Ishikawa (cell line): Measurements from ENCODE around the gene CRNKL1.

Experiments used
- CEBPB ChIP-seq: IDR thresholded peaks from 2 replicates; pipeline ENCODE4 v1.6.1; 2012
- CREB1 ChIP-seq: IDR thresholded peaks from 2 replicates; pipeline ENCODE4 v1.6.1; 2012; ENCODE audit warnings: low read depth
- EGR1 ChIP-seq: IDR thresholded peaks from 2 replicates; pipeline ENCODE4 v1.6.1; 2012
- EP300 ChIP-seq: IDR thresholded peaks from 2 replicates; pipeline ENCODE4 v1.6.1; 2012; ENCODE audit warnings: borderline replicate concordance
- FOXM1 ChIP-seq: IDR thresholded peaks from 2 replicates; pipeline ENCODE4 v1.6.1; 2012; ENCODE audit warnings: low read depth, borderline replicate concordance
- NFIC ChIP-seq: IDR thresholded peaks from 2 replicates; pipeline ENCODE4 v1.6.1; 2012
- RAD21 ChIP-seq: IDR thresholded peaks from 2 replicates; pipeline ENCODE4 v1.6.1; 2012; ENCODE audit warnings: low read depth
- TAF1 ChIP-seq: IDR thresholded peaks from 2 replicates; pipeline ENCODE4 v1.6.1; 2012; ENCODE audit warnings: low read depth, mild to moderate bottlenecking
- TCF12 ChIP-seq: IDR thresholded peaks from 2 replicates; pipeline ENCODE4 v1.6.1; 2012; ENCODE audit warnings: low read depth
- TEAD4 ChIP-seq: IDR thresholded peaks from 2 replicates; pipeline ENCODE4 v1.6.1; 2012
- YY1 ChIP-seq: IDR thresholded peaks from 2 replicates; pipeline ENCODE4 v1.6.1; 2012; ENCODE audit warnings: low read depth
- ZBTB7A ChIP-seq: IDR thresholded peaks from 2 replicates; pipeline ENCODE4 v1.6.1; 2012; ENCODE audit warnings: low read depth
- TF ChIP-seq, protein P1 (sequence below): IDR thresholded peaks from 2 replicates; pipeline ENCODE4 v1.6.1; 2012; ENCODE audit warnings: low read depth, mild to moderate bottlenecking
- TF ChIP-seq, protein P2 (sequence below): IDR thresholded peaks from 2 replicates; pipeline ENCODE4 v1.6.1; 2012
- TF ChIP-seq, protein P3 (sequence below): IDR thresholded peaks from 2 replicates; pipeline ENCODE4 v1.6.1; 2012

The CRNKL1 gene

DNA sequence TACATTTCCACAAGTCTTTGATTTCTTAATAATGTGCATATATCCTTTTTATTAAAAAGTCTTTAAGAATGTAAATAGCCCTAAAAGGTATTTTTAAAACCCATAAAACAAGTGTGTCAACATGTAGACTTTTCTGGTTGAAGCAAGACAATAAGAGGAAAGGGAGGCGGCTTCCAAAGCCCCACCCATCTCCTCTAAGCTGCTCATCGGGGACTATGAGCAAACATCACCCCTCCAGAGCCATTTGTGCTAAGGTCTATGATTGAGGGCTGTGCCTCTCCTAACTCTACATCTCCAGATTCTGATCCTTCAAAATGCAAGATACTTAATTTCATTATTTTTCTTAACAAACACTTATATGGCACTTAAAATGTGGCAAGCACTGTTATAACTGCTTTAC lies 37.6 kb downstream of the CRNKL1 start:
- TF ChIP-seq EP300 (no peak), NFIC (no peak), CEBPB (no peak), RAD21 (no peak), ZBTB7A (no peak), TEAD4 (no peak), TCF12 (no peak), YY1 (no peak), FOXM1 (no peak), EGR1 (no peak), TAF1 (no peak), CREB1 (no peak)
- TF ChIP-seq, protein P1, sequence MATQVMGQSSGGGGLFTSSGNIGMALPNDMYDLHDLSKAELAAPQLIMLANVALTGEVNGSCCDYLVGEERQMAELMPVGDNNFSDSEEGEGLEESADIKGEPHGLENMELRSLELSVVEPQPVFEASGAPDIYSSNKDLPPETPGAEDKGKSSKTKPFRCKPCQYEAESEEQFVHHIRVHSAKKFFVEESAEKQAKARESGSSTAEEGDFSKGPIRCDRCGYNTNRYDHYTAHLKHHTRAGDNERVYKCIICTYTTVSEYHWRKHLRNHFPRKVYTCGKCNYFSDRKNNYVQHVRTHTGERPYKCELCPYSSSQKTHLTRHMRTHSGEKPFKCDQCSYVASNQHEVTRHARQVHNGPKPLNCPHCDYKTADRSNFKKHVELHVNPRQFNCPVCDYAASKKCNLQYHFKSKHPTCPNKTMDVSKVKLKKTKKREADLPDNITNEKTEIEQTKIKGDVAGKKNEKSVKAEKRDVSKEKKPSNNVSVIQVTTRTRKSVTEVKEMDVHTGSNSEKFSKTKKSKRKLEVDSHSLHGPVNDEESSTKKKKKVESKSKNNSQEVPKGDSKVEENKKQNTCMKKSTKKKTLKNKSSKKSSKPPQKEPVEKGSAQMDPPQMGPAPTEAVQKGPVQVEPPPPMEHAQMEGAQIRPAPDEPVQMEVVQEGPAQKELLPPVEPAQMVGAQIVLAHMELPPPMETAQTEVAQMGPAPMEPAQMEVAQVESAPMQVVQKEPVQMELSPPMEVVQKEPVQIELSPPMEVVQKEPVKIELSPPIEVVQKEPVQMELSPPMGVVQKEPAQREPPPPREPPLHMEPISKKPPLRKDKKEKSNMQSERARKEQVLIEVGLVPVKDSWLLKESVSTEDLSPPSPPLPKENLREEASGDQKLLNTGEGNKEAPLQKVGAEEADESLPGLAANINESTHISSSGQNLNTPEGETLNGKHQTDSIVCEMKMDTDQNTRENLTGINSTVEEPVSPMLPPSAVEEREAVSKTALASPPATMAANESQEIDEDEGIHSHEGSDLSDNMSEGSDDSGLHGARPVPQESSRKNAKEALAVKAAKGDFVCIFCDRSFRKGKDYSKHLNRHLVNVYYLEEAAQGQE = no peak
- TF ChIP-seq, protein P2, sequence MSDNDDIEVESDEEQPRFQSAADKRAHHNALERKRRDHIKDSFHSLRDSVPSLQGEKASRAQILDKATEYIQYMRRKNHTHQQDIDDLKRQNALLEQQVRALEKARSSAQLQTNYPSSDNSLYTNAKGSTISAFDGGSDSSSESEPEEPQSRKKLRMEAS = no peak
- TF ChIP-seq, protein P3, sequence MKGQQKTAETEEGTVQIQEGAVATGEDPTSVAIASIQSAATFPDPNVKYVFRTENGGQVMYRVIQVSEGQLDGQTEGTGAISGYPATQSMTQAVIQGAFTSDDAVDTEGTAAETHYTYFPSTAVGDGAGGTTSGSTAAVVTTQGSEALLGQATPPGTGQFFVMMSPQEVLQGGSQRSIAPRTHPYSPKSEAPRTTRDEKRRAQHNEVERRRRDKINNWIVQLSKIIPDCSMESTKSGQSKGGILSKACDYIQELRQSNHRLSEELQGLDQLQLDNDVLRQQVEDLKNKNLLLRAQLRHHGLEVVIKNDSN = no peak

DNA sequence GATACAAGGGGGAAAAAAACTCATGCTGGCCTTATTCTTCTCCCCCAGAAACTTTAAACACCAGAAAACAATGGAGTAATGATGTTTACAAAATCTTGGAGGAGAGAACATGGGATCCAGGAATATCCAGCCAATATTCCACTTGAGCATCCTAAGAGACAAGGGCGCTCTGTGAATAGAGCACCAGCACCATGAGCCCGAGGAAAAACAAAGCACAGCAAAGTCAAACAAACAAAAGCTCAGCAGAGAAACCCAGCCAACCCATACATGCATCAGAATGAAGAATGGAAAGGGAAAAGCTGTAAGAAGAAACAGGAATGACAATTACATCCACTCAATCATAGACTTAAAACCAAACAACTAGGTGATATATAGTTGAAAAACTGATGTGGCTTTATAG lies 39.7 kb downstream of the CRNKL1 start:
- TF ChIP-seq EGR1 = no peak
- TF ChIP-seq RAD21 = no peak
- no peak for TF ChIP-seq TCF12
- TF ChIP-seq CEBPB = no peak
- TF ChIP-seq EP300 = no peak
- TF ChIP-seq TAF1 = no peak
- TF ChIP-seq ZBTB7A = no peak
- TF ChIP-seq TEAD4 = no peak
- TF ChIP-seq, protein P1 = no peak
- no peak for TF ChIP-seq YY1

DNA sequence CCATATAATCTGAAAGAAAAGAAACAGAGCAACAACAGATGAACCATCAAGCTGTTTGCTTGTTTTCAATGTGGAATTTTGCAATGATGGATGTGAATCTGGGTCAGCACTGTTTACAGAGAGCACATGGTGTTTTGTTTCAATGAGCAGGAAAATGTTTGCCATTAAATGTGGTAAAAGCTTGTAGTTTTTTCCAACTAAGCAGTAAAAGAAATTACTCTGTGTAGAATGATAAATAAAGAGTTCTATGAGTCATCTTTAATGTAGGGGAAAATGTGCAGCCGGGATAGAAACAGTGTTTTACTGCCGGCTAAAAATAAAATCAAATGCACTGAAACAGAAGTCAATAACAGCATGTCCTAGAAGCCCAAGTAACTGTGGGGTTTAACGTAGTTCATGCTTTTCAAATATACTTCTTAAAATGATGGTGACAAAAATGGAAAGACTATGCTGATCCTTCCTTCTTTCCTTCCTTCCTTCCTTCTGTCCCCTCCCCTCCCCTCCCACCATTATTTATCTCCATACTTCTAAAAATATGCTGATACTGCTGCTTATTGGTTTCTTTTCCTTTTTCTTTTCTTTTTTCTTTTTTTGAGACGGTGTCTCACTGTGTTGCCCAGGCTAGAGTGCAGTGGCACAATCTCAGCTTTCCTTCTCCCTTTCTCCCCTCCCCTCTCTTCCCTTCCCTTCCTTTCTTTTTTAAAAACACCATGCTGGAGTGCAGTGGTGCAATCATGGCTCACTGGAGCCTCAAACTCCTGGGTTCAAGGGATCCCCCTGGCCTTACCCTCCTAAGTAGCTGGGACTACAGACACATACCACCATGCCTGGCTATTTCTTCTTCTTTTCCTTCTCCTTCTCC lies 41.4 kb downstream of the CRNKL1 start:
- TF ChIP-seq YY1 = no peak
- TF ChIP-seq, protein P1 = no peak
- TF ChIP-seq EGR1 = no peak
- TF ChIP-seq, protein P2 = no peak
- TF ChIP-seq, protein P3 = no peak
- TF ChIP-seq CREB1 = no peak
- no peak for TF ChIP-seq TCF12
- TF ChIP-seq EP300 = no peak

DNA sequence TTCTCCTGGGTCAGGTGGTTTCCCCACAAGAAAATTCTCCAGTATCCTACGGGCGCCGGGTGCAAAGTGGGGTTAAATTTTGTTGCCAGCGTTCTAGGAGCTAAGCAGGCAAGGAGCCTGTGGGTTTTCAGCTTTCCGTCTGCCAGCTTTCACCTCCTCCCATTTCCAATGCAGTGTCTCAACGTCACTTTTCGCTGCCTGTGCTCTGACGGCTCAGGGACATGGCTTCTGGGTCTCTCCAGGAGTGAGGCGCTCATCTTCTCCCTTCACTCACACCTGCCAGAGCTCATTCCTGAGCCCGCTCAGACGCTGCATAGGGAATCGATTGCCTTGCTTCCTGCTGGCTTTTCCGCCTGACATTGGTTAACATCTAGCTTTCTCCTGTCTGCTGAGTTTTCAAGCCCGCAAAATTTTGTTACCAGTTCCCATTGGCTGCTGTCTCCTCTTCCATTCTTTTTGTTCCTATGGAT lies 42.4 kb downstream of the CRNKL1 start:
- TF ChIP-seq FOXM1 (no peak), YY1 (no peak)
- TF ChIP-seq, protein P3 = no peak
- TF ChIP-seq, protein P1 = no peak
